ENCODE data around the gene ZNF260.

ZNF260 gene

DNA sequence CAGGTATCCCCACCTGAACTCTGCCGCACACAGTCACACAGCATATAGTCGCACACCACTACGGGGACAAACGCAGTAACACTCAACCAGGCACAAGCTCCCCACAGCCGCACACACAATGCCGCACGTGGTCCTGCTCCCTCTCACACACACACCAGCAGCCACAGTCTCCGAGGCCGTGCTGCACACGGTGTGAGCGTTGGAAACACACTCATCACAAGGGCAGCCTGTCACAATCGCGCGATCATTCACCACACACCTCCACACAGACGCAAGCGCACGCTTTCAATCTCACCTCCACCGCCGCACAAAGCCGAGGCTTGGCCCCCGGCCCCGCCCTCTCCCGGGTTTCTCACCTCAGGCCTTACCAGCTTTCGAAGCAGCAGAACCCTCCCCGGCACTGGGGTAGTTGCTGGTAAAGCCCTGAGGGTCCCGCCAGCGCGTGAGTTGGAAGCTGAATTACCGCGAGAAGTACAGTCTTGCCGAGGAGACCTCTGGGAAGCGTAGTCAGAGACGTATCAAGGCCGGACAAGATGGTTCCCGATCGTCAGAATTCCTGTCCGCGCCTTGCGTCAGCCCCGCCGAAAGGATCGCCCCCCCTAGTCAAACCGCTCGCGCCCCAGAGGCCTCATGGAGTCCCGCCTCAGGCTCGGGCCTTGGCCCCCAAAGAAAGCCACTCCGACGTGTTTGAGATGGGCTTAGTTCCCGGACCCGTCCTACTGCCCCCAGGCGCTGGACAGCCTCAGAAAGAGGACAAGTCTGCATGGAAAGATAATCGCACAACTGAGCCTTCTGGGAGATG, 38.8 kb downstream of the ZNF260 start, which contains the start of gene ZNF566:
ZNF566 (minus strand) TSS at position 444 of the 802 bp plus-strand sequence. CDS start 13,004 bp downstream, outside the sequence.
- peak; percentile 96 to 97 for DNase-seq

DNA sequence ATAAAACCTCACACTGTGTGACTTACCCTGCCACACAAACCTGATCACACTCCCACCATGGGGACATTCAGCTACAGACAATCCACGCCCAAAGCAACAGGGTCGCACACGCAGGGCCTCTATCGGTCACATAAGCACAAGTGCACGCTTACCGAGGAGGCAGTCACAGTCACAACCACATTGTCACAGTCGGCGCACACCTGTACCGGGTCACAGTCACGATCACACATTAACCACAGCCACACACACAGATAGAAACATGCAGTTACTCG, 39.3 kb downstream of the ZNF260 start:
- DNase-seq: peak; percentile 49 to 56

DNA sequence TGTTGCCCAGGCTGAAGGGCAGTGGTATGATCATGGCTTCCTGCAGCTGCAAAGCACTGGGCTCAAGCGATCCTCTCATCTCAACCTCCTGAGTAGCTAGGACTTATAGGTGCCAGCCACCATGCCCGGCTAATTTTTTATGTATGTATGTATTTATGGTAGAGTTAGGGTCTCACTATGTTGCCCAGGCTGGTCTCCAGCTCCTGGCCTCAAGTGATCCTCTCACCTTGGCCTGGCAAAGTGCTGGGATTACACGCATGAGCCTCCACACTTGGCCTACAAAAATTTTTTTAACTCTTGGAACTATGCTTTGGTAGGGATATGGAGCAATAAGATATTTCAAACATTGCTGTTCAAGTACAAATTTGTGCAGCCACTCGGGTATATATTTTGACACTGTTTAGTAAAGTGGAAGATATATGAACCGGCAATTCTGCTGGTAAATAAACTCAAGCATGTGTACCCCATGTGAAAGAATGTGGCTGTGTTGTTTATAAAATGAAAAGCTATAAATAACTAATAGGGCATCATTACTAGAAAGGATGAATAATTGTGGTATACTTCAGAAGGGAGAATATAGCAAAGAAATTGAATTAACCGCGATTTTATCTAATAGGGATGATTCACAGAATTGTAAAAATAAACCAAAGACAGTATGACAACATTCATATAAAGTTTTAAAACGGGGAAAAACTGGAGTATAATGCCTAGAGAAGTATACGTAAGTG, 39.8 kb downstream of the ZNF260 start:
- DNase-seq: no peak

DNA sequence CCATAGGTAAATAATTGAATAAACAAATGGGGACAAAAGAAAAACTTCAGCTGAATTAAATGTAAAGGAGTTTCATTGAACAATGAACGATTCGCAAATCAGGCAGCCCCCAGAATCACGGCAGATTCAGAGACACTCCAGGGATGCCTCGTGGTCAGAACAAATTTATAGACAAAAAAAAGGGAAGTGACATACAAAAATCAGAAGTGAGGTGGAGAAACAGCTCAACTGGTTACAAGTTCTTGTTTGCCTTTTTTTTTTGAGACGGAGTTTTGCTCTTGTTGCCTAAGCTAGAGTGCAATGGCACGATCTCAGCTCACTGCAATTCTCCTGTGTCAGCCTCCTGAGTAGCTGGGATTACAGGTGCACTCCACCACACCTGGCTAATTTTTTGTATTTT, 44.4 kb downstream of the ZNF260 start:
- no peak for DNase-seq

DNA sequence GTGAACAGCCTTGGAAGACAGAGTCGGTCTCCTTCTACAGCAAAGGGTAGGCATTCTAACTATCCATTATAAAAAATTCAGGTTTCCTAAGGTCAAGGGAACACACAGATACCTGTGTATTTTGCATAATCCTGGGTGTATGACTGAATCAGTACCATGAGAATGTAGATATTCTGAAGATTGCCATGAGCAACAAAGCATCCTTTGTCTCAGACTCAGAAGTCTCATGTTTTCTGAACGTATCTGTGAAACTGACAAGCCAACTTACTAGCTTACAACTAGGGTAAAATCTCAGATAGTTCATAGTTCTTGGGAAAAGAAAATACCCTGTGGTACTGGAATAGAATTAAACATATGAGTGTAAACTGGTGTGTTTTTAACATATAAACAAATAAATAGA, 45.2 kb downstream of the ZNF260 start:
- no peak for DNase-seq
